ENCODE results near the gene NUDT16L1. TPM values are rescaled to one million over a fixed set of nuclear protein-coding genes. Genes with fewer than 3 reads are reported as not detected.

The NUDT16L1 gene
- total and polyA plus RNA-seq, 2 experiments from 2014 or later, result 84.4 to 157 TPM

DNA sequence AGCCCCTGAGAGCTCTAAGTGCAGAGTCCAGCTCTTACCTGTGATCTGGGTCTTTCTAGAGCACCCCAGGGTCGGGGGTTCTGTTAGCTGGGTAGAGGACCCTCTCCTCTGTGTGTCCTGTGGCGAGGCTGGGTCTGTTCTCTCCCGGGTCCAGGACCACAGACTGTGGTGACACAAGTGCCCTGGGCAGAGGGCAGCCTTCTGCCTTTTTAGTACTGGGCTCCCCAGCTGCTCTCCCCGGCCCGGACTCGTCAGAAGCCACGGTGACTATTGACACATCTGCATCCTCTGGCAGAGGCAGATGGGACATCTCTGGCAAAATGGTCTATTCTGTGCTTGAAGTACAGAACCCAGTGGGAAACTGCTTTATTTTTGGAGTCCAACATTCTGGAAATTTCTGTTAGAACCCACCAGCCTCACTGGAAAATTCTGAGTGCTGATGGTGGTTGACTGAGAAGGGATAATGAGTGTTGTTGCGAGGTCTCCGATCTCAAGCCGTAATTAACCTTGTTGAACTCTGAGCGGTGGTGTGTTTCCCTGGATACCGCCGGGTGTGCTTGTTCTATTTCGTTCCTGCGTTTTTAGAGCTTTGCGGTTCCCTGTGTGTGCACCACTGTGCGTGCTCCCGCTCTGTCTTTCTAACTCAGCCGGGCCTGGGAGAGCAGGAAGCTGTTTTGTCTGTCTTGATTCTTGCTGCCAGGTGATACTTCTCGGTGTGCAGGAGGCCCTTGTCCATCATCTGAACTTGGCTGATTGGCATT is 26.0 kb upstream of the NUDT16L1 start:
- TF ChIP-seq, protein P1, sequence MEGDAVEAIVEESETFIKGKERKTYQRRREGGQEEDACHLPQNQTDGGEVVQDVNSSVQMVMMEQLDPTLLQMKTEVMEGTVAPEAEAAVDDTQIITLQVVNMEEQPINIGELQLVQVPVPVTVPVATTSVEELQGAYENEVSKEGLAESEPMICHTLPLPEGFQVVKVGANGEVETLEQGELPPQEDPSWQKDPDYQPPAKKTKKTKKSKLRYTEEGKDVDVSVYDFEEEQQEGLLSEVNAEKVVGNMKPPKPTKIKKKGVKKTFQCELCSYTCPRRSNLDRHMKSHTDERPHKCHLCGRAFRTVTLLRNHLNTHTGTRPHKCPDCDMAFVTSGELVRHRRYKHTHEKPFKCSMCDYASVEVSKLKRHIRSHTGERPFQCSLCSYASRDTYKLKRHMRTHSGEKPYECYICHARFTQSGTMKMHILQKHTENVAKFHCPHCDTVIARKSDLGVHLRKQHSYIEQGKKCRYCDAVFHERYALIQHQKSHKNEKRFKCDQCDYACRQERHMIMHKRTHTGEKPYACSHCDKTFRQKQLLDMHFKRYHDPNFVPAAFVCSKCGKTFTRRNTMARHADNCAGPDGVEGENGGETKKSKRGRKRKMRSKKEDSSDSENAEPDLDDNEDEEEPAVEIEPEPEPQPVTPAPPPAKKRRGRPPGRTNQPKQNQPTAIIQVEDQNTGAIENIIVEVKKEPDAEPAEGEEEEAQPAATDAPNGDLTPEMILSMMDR (IDR thresholded peaks at IDR 0.05; ENCODE audit: low read depth, low read length), result no peak
- no peaks in the 10 kb centered on the region for H3K27me3 ChIP-seq
- no peak overlapping the region for H3K4me3 ChIP-seq
- no peaks in the 10 kb centered on the region for H3K4me1 ChIP-seq (ENCODE audit: low read depth)
- peaks cover 19% of the 10 kb centered on the region for H3K36me3 ChIP-seq
- H3K27ac ChIP-seq, result no peak overlapping the region
- no peaks in the 10 kb centered on the region for H3K9me3 ChIP-seq (ENCODE audit: low read depth)
- no peak for DNase-seq (ENCODE audit: low read depth in 1 of 2, low spot score in 1 of 2)

DNA sequence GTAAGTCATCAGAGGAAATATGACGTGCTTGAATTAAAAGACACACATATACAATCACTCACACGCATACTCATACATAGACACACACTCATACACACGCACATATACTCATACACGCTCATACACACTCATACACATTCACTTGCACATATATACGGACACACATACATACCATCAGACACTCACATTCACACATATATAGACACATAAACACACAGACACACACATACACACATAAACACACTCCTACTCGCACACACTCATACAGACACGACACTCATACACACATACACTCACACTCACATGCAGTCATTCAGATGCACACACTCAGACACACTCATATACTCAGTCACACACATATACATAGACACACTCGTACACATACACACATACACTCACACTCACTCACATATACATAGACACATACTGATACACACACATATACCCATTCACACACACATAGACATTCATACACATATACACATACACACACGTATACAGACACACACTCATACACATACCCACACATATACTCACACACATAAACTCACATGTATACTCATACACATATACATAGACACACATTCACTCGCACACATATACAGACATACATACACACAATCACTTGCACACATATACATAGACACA is 24.9 kb upstream of the NUDT16L1 start:
- no peak for DNase-seq (ENCODE audit: low read depth in 1 of 2, low spot score in 1 of 2)
- Histone ChIP-seq H3K9me3 (ENCODE audit: low read depth) (no peaks in the 10 kb centered on the region), H3K36me3 (peaks cover 21% of the 10 kb centered on the region), H3K4me1 (ENCODE audit: low read depth) (no peaks in the 10 kb centered on the region), H3K4me3 (no peak overlapping the region), H3K27ac (no peak overlapping the region), H3K27me3 (no peaks in the 10 kb centered on the region)
- TF ChIP-seq, protein P1 (IDR thresholded peaks at IDR 0.05; ENCODE audit: low read depth, low read length), result no peak

DNA sequence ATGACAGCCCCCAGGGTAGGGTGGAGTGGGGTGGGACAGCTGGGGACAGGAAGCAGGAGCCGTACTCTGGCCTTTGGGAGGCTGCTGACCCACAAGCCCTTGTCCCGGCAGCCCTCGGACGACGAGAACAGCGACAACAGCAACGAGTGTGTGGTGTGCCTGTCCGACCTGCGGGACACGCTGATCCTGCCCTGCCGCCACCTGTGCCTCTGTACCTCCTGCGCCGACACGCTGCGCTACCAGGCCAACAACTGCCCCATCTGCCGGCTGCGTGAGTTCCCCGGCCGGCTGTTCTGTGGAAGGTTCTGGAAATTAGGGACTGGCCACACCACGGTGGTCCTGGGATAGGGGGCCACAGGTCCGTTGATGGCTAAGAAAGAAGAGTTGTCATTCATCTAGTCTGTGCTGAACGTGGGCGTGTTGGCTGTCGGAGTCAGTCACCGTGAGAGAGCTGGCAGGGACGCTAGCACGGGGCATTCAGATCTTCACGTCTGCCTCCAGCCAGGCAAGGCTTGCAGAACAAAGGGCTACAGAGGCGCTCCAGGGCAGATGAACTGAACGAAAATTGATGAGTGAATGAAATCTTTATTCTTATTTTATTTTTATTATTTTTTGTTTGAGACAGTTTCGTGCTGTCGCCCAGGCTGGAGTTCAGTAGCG is 19.8 kb upstream of the NUDT16L1 start:
- no peak for DNase-seq (ENCODE audit: low read depth in 1 of 2, low spot score in 1 of 2)
- Histone ChIP-seq H3K9me3 (ENCODE audit: low read depth) (no peaks in the 10 kb centered on the region), H3K27me3 (no peaks in the 10 kb centered on the region), H3K27ac (no peak overlapping the region), H3K36me3 (peaks cover 9% of the 10 kb centered on the region), H3K4me3 (no peak overlapping the region), H3K4me1 (ENCODE audit: low read depth) (peaks cover under 1% of the 10 kb centered on the region)
- TF ChIP-seq, protein P1 (IDR thresholded peaks at IDR 0.05; ENCODE audit: low read depth, low read length), result no peak

DNA sequence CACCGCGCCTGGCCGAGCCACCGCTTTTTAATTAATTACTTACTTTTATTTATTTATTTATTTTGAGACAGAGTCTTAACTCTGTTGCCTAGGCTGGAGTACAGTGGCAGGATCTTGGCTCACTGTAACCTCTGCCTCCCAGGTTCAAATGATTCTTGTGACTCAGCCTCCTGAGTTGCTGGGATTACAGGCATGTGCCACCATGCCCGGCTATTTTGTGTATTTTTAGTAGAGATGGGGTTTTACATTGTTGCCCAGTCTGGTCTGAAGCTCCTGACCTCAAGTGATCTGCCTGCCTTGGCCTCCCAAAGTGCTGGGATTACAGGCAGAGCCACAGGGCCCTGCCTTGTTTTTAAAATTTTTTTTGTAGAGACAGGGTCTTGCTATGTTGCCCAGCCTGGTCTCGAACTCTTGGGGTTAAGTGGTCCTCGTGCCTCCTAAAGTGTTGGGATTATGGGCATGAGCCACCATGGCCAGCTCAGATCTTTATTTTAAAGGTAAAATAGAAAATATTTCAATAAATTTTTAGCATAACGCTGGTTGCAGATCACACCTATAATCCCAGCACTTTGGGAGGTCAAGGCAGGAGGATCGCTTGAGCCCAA is 18.3 kb upstream of the NUDT16L1 start:
- Histone ChIP-seq H3K9me3 (ENCODE audit: low read depth) (no peaks in the 10 kb centered on the region), H3K4me1 (ENCODE audit: low read depth) (peaks cover 13% of the 10 kb centered on the region), H3K36me3 (peaks cover 3% of the 10 kb centered on the region), H3K27ac (peak overlapping the region; percentile 82), H3K4me3 (no peak overlapping the region), H3K27me3 (no peaks in the 10 kb centered on the region)
- TF ChIP-seq, protein P1 (IDR thresholded peaks at IDR 0.05; ENCODE audit: low read depth, low read length), result no peak
- DNase-seq (ENCODE audit: low read depth in 1 of 2, low spot score in 1 of 2), result no peak

All from cardiac muscle cell (in vitro differentiated cells and primary cell).